ENCODE measurements around the gene TRIM67.

GRCh38 chr1:231207437-231207836 lies 45.6 kb downstream of the TRIM67 start:
- TF ChIP-seq POLR2AphosphoS5 (IDR thresholded peaks at IDR 0.05) (no peak), CTCF (IDR thresholded peaks at IDR 0.05) (no peak), POLR2A (IDR thresholded peaks at IDR 0.05) (no peak)
